GM23338 (cell line): ENCODE results near the gene PMAIP1.

Experiments used
- POLR2AphosphoS5 ChIP-seq: IDR thresholded peaks from 2 replicates; pipeline ENCODE4 v1.6.1; 2016; ENCODE audit warnings: antibody characterized with exemption, low read depth
- TF ChIP-seq, protein P1 (sequence below), 2 experiments: fragments of 200-600 bp in 1 of 2; sonication (generic) in 1 of 2; conservative IDR thresholded peaks; 2 replicates each; pipeline versions ENCODE4 v1.5.1 to v1.6.1; 2016 to 2017; ENCODE audit warnings: antibody characterized with exemption in 2 of 2, low read depth in 2 of 2, mild to moderate bottlenecking in 2 of 2, moderate library complexity in 1 of 2

GRCh38 chr18:59851784-59852399, 47.9 kb upstream of the PMAIP1 start:
- TF ChIP-seq, protein P1, sequence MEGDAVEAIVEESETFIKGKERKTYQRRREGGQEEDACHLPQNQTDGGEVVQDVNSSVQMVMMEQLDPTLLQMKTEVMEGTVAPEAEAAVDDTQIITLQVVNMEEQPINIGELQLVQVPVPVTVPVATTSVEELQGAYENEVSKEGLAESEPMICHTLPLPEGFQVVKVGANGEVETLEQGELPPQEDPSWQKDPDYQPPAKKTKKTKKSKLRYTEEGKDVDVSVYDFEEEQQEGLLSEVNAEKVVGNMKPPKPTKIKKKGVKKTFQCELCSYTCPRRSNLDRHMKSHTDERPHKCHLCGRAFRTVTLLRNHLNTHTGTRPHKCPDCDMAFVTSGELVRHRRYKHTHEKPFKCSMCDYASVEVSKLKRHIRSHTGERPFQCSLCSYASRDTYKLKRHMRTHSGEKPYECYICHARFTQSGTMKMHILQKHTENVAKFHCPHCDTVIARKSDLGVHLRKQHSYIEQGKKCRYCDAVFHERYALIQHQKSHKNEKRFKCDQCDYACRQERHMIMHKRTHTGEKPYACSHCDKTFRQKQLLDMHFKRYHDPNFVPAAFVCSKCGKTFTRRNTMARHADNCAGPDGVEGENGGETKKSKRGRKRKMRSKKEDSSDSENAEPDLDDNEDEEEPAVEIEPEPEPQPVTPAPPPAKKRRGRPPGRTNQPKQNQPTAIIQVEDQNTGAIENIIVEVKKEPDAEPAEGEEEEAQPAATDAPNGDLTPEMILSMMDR (conservative IDR thresholded peaks at IDR 0.05; ENCODE audit: low read depth in 2 of 2): no peak
- TF ChIP-seq POLR2AphosphoS5: no peak
